ENCODE results near the gene ABCC9.

The ABCC9 gene

DNA sequence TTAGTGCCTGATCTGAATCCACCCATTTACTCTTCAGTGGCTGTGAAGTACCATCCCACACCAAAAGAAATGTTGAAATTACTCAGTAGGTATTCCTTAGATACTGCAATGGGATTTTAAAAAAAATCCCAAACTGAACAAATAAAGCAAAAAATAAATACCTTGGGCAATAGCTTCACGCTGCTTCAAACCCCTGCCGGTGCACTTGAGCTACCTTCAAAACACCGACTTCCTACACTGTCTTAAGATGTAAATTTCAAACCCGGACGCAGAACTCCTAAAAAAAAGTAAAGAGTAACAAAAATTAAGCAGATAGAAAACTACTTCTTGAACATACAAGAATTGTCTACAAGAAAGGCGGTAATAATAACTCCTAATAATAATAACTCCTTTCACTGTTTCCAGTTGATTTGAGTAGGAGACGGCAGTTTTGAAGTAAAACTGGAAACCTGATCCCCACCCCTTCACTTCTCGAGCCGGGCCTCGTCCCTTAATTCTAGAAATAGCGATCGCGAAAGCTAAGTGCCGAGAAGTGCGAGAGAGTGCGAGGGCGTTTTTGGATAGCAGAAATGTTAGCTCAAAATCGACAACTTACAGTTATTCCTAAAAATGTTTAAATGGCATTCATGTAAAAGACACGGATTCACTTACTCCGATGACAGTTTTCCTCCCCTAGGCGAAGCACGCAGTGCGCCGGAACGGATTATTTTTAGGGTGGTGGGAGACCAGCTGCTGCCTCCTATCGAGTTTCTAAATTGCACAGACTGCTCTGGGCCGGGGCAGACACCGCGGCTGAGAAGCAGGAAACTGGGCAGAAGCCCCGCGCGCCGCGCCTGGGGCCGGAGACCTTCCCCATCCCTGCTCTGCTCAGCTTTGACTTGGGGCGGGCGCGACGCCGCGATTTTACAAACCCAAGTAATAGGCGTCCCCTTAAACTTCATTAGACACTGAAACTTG, at the start of gene ABCC9:
Gene ABCC9, minus strand, starts transcription at position 878 of the 957 bp plus-strand sequence. CDS start 4,752 bp downstream, outside the sequence.
- DNase-seq (ENCODE audit: low read depth in 2 of 2), result no peak

DNA sequence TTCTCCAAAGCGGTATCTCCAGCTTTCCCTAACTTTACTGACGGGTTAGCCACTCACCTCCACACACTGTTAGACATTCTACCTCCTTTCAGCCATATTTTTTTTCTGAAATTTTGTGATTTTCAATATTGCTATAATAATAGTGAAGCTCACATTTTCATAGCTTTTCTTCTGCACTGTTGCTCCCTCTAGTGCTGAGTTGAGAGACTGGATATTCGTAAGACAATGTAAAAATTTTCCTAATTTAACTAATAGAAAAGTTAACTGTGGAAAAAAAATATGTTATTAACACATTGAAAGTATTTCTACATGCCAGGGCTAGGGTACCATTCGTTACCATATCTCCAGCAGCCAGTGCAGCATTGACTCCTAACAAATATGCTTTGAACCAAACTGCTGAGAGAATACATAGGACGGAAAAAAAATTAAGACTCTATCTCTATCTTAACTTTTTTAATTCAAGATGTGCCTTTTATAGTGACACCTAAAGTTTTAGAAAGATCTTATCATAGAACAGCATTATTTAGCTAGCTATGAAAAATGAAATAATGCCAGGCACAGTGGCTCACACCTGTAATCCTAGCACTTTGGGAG, 48.7 kb upstream of the ABCC9 start:
- DNase-seq (ENCODE audit: low read depth in 2 of 2), result peak; percentile 5 to 8

DNA sequence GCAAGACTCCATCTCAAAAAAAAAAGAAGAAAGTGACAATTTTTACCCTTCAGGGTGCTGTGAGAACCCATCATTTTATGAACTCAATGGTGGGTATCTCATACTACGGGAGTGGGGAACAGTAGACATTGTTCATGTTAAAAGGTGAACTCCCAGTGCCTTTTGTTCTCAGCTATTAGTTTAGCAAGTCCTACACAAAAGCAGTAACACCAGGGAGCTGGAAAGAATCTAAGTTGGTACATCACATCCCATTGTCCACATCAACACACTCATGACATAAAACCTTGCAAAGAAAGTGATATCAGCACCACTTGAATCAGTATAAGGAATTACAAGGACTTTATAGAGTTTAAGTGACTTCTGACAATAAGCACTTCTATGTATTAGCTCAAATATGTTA, 47.4 kb upstream of the ABCC9 start:
- DNase-seq (ENCODE audit: low read depth in 2 of 2), result no peak

DNA sequence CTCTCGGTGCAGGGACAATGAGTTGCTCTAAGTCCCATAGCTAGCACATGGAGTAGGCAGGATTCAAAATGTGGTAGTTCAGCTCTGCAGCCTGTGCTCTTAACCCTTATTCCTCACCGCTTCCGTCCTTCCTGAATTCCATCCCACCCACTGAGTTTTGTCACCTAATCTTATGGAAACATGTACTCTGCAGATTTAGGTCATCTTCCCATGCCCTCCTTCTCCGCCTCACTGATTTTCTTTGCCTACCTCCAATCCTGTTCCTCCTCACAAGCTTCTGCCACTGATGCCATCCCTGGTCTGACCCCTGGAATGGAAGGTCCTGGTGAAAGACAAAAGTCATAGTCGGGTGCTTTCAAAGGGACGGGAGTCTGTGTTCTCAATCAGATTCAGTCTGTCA, 46.5 kb upstream of the ABCC9 start:
- DNase-seq (ENCODE audit: low read depth in 2 of 2), result no peak

DNA sequence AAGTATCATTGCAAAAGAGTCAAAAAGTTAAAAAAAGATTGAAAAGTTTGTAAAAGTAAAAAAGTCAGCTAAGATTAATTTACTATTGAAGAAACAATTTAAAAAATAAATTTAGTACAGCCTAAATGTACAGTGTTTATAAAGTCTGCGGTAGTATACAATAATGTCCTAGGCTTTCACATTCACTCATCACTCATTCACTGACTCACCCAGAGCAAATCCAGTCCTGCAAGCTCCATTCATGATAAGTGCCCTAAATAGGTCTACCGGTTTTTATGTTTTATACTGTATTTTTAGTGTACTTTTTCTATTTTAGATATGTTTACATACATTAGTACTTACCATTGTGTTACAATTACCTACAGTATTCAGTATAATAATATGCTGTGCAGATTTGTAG, 43.9 kb upstream of the ABCC9 start:
- no peak for DNase-seq (ENCODE audit: low read depth in 2 of 2)

DNA sequence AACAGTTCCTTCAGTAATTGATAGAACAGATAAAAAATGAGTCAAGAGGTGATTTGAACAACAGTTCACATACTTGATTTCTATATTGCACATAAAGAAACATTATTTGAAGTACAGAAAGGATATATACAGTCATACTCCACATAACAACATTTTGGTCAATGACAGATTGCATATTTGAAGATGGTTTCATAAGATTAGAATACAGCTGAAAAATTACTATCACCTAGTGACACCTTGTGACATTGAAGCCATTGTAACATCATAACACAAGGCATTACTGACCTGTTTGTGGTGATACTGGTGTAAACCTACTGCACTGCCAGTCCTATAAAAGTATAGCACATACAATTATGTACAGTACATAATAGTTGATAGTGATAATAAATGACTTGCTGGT, 43.1 kb upstream of the ABCC9 start:
- DNase-seq (ENCODE audit: low read depth in 2 of 2), result no peak

DNA sequence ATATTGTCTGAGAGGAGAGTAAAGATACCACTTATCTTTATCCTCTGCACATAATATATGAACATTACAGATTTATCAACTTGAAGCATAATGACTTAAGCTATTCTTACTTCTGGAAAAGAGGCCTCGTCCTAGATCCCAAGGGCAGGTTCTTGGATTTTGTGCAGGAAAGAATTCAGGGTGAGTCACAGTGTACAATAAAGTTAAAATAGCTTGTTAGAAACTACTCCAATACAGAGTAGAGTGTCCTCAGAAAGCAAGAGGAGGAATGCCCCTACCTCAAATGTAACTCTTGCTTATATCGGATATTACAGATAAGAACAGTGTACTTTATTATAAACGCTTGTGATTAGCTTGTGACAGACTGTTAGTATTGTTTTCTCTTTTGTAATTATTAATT, 41.9 kb upstream of the ABCC9 start:
- DNase-seq (ENCODE audit: low read depth in 2 of 2), result no peak

DNA sequence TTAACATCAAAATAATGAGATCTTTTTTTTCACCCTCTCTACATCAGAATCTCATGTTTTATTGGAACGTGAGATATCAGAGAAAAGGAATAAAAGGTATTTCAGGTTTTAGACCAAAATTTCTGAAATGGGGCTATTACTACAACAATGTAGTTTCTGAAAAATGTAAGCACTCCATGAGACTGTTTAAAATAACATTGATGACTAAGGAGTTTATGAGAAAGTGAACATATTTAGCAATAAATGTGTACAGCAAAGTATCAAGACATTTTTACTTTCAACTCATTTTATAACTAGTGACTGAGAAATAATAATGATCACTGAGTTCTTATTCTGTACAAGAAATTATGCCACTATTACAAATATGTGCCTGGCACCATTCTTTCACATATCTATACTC, 39.3 kb upstream of the ABCC9 start:
- DNase-seq (ENCODE audit: low read depth in 2 of 2), result no peak

DNA sequence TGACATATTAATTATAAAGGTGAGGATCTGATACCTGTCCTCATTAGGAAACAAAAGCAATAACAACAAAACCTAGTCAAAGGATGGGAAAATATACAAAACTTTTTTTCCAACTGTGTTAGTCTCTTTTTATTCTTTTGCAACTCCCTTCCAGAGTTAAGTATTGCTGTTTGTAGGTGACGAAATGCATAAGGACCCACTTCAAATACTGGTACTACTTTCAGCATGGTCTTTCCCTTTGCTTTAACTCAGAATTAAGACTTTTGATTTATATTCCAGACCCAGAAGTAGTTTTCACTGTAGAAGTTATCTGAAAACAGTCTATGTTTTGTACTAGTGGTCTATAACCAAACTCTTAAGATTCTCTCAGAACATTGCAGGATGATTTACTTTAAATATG, 34.1 kb upstream of the ABCC9 start:
- no peak for DNase-seq (ENCODE audit: low read depth in 2 of 2)

DNA sequence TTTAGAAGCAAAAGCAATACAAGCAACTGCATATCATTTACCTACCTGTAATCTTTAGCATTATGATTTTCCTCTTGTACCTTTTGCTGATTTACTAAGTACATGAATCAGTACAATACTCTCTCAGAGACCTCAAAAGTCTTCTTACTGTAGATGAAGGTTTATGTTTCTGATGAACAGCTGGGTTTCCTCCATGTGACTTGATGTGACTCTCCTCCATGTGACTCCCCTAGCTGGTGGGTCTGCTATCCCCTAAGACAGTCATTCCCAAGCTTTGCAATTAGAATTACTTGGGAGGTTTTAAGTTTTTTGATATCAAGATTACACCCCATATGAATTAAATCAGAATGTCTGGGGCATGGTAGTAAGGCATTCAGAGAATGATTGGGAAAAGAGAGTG, 32.0 kb upstream of the ABCC9 start:
- DNase-seq (ENCODE audit: low read depth in 2 of 2), result no peak

DNA sequence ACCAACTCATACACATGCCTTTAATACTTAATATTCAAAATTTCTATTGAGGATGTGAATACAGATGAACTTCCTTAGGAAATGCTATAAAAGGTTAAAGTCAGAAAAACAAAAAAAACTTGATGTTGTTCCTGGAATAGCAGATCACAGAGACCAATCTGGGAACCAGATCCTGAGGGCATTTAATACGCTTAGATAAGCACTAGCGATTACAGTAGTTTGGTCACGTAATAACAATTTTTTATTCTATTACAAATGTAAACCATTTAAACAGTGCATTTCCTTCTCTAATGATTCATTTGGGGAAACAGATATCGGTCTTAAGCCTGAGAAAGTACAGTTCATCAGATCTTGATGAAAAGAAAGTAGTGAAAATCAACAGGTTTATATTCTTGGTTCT, 30.8 kb upstream of the ABCC9 start:
- DNase-seq (ENCODE audit: low read depth in 2 of 2), result no peak

DNA sequence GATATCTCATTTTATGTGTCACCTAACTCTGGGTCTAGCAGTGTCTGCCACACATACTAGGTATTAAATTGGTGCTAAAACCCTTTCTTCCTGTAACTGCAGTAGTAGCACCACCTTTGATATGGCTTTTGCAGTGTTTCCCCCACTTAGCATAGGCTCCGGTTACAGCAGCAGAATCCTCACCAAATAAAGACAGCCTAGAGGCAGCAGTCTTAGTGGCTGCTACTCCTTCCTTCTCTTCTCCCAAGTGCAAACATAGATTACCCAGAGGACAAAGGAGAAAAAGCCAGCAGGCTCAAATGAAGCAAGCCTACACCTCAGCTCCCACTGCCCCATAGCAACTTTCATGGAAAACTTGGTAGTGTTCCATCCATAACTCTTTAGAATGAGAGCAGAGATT, 30.1 kb upstream of the ABCC9 start:
- DNase-seq (ENCODE audit: low read depth in 2 of 2), result no peak

DNA sequence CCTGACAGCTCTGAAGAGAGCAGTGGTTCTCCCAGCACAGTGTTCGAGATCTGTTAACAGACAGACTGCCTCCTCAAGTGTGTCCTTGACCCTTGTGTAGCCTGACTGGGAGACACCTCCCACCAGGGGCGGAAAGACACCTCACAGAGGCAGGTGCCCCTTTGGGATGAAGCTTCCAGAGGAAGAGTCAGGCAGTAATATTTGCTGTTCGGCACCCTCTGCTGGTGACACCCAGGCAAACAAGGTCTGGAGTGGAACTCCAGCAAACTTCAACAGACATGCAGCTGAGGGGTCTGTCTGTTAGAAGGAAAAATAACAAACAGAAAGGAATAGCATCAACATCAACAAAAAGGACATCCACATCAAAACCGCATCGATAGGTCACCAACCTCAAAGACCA, 21.6 kb upstream of the ABCC9 start:
- no peak for DNase-seq (ENCODE audit: low read depth in 2 of 2)

DNA sequence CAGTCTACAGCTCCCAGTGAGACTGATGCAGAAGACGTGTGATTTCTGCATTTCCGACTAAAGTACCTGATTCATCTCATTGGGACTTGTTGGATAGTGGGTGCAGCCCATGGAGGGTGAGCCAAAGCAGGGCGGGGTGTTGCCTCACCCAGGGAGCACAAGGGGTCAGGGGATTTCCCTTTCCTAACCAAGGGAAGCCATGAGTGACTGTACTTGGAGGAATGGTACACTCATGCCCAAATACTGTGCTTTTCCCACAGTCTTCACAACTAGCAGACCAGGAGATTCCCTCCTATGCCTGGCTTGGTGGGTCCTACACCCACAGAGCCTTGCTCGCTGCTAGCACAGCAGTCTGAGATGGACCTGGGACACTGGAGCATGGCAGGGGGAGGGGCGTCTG, 21.0 kb upstream of the ABCC9 start:
- no peak for DNase-seq (ENCODE audit: low read depth in 2 of 2)

DNA sequence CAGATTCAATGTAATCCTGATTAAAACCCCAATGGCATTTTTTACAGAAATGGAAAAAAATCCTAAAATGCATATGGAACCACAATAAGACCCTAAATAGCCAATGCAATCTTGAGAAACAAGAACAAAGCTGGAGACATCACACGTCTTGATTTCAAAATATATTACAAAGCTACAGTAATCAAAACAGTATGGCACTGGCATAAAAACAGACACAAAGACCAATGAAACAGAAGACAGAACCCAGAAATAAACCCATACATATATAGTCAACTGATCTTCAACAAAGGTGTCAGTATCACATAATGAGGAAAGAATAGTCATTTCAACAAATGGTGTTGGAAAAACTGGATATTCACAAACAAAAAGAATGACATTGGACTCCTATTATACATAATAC, 9.4 kb upstream of the ABCC9 start:
- DNase-seq (ENCODE audit: low read depth in 2 of 2), result no peak

DNA sequence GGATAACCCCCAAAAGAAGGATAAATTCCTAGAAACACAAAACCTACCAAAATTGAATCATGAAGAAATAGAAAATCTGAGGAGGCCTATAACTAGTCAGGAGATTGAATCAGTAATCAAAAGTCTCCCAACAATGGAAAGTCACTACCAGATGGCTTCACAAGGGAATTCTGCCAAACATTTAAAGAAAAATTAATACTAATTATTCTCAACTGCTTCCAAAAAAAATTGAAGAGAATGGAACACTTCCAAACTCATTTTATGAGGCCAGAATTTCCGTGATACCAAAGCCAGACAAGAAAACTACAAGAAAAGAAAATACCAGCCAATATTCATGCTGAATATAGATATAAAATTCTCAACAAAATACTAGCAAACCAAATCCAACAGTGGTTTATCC, 7.8 kb upstream of the ABCC9 start:
- no peak for DNase-seq (ENCODE audit: low read depth in 2 of 2)

DNA sequence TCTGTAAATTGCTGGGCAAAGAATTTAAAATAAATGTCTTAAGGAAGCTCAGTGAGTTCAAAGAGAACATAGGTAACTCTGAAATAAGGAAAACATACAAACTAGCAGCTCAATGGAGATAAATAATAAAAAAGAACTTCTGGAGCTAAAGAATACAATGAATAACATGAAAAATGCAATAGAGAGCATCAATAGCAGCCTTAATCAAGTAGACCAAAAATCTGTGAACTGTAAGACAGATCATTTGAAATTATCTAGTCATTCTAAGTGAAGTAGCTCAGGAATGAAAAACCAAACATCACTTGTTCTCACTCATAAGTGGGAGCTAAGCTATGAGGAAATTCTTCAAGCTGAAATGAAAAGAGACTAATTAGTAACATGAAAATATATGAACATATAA, 5.8 kb upstream of the ABCC9 start:
- no peak for DNase-seq (ENCODE audit: low read depth in 2 of 2)

DNA sequence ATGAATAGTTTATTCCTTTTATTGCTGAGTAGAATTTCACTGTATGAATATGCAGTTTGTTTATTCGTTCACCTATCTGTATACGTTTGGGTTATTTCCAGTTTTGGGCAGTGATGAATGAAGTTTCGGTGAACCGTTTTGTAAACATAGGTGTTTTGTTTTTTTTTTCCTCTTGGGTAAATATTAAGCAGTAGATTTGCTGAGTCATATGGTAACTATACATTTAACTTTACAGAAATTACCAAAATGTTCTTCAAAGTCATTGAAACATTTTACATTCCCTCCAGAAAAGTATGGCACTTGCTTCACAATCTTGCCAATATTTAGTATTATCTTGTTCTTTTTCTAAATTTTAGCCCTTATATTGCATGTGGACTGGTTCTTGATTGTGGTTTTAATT, 3.8 kb upstream of the ABCC9 start:
- no peak for DNase-seq (ENCODE audit: low read depth in 2 of 2)

DNA sequence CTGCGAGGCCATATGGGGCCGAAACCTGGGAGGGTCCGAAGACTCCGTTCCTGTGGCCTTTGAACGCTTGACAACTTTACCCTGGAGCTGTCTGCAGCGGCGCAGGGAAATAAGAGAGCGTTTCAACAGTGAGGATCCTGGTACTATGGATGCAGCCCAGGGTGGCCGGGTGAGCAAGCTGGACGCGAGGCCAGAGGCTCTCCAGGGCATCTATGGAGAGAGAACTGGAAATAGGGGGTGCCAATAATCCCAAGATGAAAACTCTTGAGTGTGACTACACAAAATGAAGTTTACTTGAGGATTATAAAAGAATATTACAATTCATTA, 1.1 kb upstream of the ABCC9 start:
- DNase-seq (ENCODE audit: low read depth in 2 of 2), result no peak

DNA sequence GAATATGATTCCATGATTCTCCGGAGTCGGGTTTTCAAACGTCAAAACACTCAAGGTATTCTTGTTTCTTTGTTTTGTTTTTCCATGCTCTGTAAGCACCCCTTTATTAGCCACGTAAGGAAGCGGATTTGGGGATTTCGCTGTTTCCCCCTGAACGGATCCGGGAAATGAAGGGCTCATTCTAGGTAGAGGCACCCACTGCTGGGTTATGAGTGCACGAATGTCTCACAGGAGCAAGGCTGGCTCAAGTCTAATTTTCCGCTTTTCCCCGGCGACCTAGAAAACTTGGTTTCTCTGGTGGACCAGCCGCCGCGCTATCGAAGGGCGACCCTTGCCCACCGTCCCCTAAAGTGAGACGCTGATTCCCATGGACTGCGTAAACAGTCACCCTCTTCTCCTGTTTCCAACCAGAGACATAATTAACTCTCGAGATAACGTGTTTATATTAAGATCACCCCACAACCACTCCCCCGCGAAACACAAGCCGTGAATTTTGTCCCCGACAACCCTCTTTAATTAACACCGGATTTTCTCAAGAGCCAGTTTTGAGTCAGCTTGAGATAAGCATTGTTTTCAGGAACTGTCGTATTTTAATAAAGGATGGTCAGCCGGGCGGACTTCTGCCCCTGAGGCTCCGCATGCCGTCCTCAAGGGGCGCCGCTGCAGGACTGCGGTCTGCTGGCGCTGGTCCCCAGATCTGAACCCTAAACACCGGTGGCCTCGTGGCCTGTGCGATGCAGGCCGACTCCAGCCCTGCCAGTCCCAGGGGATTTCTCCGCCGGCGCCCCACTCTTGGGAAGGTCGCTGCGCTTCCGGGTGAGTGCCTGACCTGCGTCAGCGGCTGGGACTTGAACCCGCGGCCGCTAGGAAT, 515 bp upstream of the ABCC9 start:
- DNase-seq (ENCODE audit: low read depth in 2 of 2), result no peak

DNA sequence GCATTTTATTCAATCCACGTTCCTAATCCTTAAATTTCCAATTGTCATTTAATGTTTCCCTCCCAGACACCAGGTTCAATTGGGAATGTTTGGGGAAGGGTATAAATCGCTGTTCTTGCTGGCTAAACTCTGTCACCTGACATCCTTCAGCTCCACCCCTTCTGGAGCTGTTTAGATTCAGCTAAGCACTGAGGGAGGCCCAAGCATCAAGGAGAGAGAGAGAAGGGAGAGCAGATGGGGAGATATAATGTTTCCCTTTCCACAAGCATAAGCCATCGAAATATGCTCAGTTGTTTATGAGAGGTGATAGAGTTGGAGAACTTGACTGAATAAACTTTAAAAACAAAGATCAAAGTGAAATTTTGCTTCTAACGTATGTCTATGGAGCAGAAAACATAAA, 1.8 kb downstream of the ABCC9 start:
- DNase-seq (ENCODE audit: low read depth in 2 of 2), result no peak

DNA sequence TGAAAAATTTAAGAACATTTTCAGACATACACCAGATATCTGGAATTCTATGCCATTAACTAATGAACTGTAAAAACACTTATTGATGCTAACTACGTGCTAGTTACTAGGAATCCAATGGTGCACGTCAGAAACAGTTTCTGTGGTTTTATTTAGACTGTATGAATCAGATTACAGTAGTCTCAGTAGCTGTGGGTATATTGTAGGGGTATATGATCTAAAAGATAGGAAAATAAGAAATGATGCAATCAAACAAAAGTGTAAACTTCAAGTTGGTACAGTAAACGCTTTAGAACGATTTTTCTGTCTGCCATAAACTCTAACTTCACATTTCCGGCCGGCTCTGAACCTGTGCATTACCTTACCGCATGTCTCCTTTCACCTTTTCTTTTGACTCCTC, 2.3 kb downstream of the ABCC9 start:
- no peak for DNase-seq (ENCODE audit: low read depth in 2 of 2)

DNA sequence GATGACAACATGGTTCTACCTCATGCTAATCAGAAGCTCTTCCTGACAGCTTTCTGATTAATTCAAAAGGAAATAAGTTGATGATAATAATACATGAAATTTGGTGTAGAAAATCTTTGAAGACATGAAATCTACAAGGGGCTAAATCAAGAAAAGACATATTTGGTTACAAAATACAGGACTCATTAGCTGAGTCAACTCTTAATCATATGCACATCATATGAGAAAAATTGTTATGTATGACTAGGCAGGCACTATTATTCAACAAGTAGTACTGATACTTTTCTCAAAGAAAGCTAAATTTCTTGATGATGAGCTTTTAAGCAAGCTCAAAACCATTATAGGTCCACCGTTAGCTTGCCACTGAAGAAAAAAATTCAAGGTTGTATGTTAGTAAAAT, 7.1 kb downstream of the ABCC9 start:
- no peak for DNase-seq (ENCODE audit: low read depth in 2 of 2)
